Sigmoid colon (tissue), 7 donors: ENCODE results near the gene GRIN2A. TPM values are rescaled to one million over a fixed set of nuclear protein-coding genes. Genes with fewer than 3 reads are reported as not detected.

Experiments used
- DNase-seq: peaks from one replicate; pipeline ENCODE4 v3.0.0-alpha.2; 2019
- H3K27ac ChIP-seq, 4 donors: fragments of 200-600 bp; sonication (generic); one replicate each; pipeline ENCODE4 v1.5.1; 2016 to 2019; ENCODE audit warnings: mild to moderate bottlenecking in 1 of 4
- H3K27me3 ChIP-seq, 3 donors: fragments of 200-600 bp; sonication (generic); one replicate each; pipeline ENCODE4 v1.5.1; 2019; ENCODE audit warnings: mild to moderate bottlenecking in 1 of 3
- H3K36me3 ChIP-seq, 4 donors: fragments of 200-600 bp; sonication (generic); one replicate each; pipeline ENCODE4 v1.5.1; 2016 to 2019
- H3K4me1 ChIP-seq, 4 donors: fragments of 200-600 bp; sonication (generic); one replicate each; pipeline ENCODE4 v1.5.1; 2017 to 2019
- H3K4me3 ChIP-seq, 4 donors: fragments of 200-600 bp; sonication (generic); one replicate each; pipeline ENCODE4 v1.5.1; 2017 to 2019; ENCODE audit warnings: mild to moderate bottlenecking in 2 of 4, moderate library complexity in 1 of 4
- H3K9me3 ChIP-seq, 4 donors: fragments of 200-600 bp in 3 of 4; sonication (generic) in 3 of 4; one replicate each; pipeline versions ENCODE4 v1.5.1 to v1.6.1; 2013 to 2019
- EP300 ChIP-seq, 4 donors: sonication (generic); formaldehyde crosslinking; IDR thresholded peaks; one replicate each; pipeline ENCODE4 v1.6.1; 2017; ENCODE audit warnings: antibody characterized with exemption in 4 of 4
- POLR2A ChIP-seq, 2 donors: fragments of 450-650 bp; IDR thresholded peaks; one replicate each; pipeline ENCODE4 v1.6.1; 2016; ENCODE audit warnings: antibody characterized with exemption in 2 of 2, mild to moderate bottlenecking in 2 of 2, moderate library complexity in 2 of 2
- POLR2AphosphoS5 ChIP-seq, 4 donors: sonication (generic); formaldehyde crosslinking; IDR thresholded peaks; one replicate each; pipeline ENCODE4 v1.6.1; 2017; ENCODE audit warnings: antibody characterized with exemption in 4 of 4
- WGBS, 2 donors: extraction: QIAGEN DNeasy Blood & Tissue Kit; methylation state at CpG; one replicate each; pipeline ENCODE4 v1.1.7; 2013; 5-methylcytosine and 5-hydroxymethylcytosine counted together
- intact Hi-C: fragments of 100-400 bp; cut with DNase I; formaldehyde crosslinking; loops from one replicate; pipeline ENCODE4 v1.15.1; 2023
- polyA plus RNA-seq, 3 donors: library from polyadenylated mRNA; stranded (reverse); fragments of 200-250 nt; gene quantifications; one replicate each; pipeline ENCODE4 v1.2.3, GENCODE V29; 2013
- total RNA-seq, 4 donors: library from RNA; depleted of rRNA; stranded (reverse); fragments of >200 nt; gene quantifications; one replicate each; pipeline ENCODE4 v1.1.0, GENCODE V29; 2016
- TF ChIP-seq, protein P1 (sequence below), 4 experiments: fragments of 450-650 bp in 3 of 4; fragments of 200-600 bp in 1 of 4; IDR thresholded peaks; one replicate each; pipeline ENCODE4 v1.5.1; 2016 to 2019; ENCODE audit warnings: antibody characterized with exemption in 4 of 4, mild to moderate bottlenecking in 3 of 4, moderate library complexity in 2 of 4
- donor health status: healthy with polysubstance abuse.
- donor health status: Bipolar disorder and iron deficiency.
- donor health status: healthy.

GRIN2A gene
- total and polyA plus RNA-seq, 7 donors, result under 0.01 to 0.36 (median 0.09) TPM

DNA sequence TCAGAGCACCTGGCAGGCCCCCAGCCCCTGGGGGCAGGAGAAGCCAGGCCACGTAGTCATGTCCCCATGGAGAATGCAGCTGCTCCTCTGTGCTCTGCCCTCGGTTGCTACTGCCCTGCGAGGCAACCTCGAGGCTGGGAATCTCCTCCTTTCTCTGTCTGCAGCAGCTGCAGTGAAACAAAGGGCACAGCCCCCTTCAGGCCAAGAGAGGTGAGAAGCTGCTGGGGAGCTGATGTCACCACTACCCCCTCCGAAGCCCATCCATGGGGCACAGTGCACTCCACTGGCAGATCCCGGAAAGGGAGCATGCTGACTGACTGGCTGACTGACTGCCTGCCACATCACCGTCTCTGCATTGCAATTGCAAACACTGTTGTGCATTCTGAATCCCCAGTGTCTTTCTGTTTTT, 103.7 kb downstream of the GRIN2A start:
- DNase-seq, result no peak
- intact Hi-C loops, result no loop called here
- peaks cover 0 to 23% (median 21%) of the 10 kb centered on the region in 4 donors for H3K4me1 ChIP-seq
- H3K9me3 ChIP-seq, result no peaks in the 10 kb centered on the region
- no peak overlapping the region for H3K4me3 ChIP-seq
- no peak overlapping the region for H3K27ac ChIP-seq
- WGBS, 2 donors, result 57 to 59% methylated on average over 7 of the region's 7 CpGs
- H3K27me3 ChIP-seq, result no peaks in the 10 kb centered on the region
- TF ChIP-seq EP300 (IDR thresholded peaks at IDR 0.05) (no peak), POLR2AphosphoS5 (IDR thresholded peaks at IDR 0.05) (no peak), POLR2A (IDR thresholded peaks at IDR 0.05) (no peak)
- no peaks in the 10 kb centered on the region for H3K36me3 ChIP-seq

DNA sequence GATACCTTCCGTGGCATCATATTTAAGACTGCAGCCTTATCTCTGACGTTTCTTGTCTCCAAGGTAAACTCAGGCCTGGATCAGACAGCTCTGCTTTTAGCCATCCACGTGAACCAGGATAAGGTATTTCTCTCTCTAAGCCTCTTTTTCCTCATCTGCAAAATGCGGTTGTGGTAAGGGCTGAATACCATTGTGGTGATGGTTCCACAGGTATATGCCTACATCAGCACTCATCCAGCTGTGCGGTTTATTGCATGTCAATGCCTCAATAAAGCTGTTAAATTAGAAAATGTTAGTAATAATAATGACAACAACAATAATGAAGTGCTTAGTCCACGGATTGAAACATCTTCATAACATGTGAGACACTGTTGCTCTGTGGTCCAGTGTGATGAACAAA, 104.4 kb downstream of the GRIN2A start:
- no peak overlapping the region for H3K4me3 ChIP-seq
- 69 to 82% methylated on average over 6 of the region's 6 CpGs for WGBS, 2 donors
- intact Hi-C loops, result no loop called here
- H3K9me3 ChIP-seq, result no peaks in the 10 kb centered on the region
- peaks cover 0 to 23% (median 21%) of the 10 kb centered on the region in 4 donors for H3K4me1 ChIP-seq
- no peak for DNase-seq
- H3K27ac ChIP-seq, result no peak overlapping the region
- no peaks in the 10 kb centered on the region for H3K27me3 ChIP-seq
- TF ChIP-seq POLR2A (IDR thresholded peaks at IDR 0.05), result no peak
- TF ChIP-seq POLR2AphosphoS5 (IDR thresholded peaks at IDR 0.05), result no peak
- TF ChIP-seq EP300 (IDR thresholded peaks at IDR 0.05), result no peak
- H3K36me3 ChIP-seq, result no peaks in the 10 kb centered on the region

DNA sequence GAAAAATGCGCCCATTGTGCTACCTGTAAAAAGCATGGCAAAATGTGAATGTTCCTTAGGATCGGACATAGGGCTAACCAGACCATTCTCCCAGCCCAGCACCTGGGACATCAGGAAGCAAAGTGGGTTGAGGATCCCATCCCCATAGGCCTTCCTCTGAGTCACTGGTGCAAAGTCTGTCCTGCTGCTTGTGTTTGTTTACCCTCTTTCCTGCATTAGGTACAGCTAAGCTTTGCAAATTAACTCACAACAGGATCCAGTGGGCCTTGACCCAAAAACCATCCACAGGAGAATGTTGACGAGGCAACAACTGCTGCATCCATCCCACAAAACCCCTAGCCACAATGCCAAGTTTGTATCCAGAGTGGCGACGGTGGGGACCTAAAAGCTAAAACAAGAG, 106.2 kb downstream of the GRIN2A start:
- DNase-seq, result no peak
- Histone ChIP-seq H3K27ac (no peak overlapping the region), H3K27me3 (no peaks in the 10 kb centered on the region), H3K4me1 (peaks cover 0 to 18% (median 16%) of the 10 kb centered on the region in 4 donors), H3K4me3 (no peak overlapping the region), H3K36me3 (no peaks in the 10 kb centered on the region), H3K9me3 (no peaks in the 10 kb centered on the region)
- 88 to 89% methylated on average over 5 of the region's 5 CpGs for WGBS, 2 donors
- TF ChIP-seq POLR2AphosphoS5 (IDR thresholded peaks at IDR 0.05) (no peak), POLR2A (IDR thresholded peaks at IDR 0.05) (no peak), EP300 (IDR thresholded peaks at IDR 0.05) (no peak)
- TF ChIP-seq, protein P1, sequence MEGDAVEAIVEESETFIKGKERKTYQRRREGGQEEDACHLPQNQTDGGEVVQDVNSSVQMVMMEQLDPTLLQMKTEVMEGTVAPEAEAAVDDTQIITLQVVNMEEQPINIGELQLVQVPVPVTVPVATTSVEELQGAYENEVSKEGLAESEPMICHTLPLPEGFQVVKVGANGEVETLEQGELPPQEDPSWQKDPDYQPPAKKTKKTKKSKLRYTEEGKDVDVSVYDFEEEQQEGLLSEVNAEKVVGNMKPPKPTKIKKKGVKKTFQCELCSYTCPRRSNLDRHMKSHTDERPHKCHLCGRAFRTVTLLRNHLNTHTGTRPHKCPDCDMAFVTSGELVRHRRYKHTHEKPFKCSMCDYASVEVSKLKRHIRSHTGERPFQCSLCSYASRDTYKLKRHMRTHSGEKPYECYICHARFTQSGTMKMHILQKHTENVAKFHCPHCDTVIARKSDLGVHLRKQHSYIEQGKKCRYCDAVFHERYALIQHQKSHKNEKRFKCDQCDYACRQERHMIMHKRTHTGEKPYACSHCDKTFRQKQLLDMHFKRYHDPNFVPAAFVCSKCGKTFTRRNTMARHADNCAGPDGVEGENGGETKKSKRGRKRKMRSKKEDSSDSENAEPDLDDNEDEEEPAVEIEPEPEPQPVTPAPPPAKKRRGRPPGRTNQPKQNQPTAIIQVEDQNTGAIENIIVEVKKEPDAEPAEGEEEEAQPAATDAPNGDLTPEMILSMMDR (IDR thresholded peaks at IDR 0.05), result no peak
- intact Hi-C loops, result no loop called here

DNA sequence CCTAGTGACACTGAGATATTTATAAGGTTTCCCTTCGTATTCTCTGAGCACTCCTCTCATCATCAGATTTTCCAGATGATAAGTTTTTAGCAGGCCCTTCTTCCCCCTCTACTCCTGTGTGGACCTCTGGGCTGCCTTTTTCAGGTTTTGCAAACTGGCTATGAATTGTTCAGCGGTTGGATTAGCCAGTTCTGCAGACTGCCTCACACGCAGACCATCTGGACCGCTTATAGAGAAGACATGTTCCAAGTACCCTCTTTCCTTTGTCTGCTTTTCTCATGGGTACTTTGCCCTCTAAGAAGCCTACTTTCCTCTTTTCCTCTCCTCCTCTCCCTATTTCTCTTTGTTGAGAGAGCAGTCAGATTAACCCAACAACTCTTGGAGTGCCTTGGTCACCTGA, 111.6 kb downstream of the GRIN2A start:
- TF ChIP-seq POLR2AphosphoS5 (IDR thresholded peaks at IDR 0.05), result no peak
- Histone ChIP-seq H3K36me3 (no peaks in the 10 kb centered on the region), H3K27ac (no peak overlapping the region), H3K4me3 (no peak overlapping the region), H3K4me1 (no peaks in the 10 kb centered on the region), H3K27me3 (no peaks in the 10 kb centered on the region), H3K9me3 (no peaks in the 10 kb centered on the region)
- 88 to 93% methylated on average over 4 of the region's 4 CpGs for WGBS, 2 donors
- intact Hi-C loops, result no loop called here
- DNase-seq, result no peak

DNA sequence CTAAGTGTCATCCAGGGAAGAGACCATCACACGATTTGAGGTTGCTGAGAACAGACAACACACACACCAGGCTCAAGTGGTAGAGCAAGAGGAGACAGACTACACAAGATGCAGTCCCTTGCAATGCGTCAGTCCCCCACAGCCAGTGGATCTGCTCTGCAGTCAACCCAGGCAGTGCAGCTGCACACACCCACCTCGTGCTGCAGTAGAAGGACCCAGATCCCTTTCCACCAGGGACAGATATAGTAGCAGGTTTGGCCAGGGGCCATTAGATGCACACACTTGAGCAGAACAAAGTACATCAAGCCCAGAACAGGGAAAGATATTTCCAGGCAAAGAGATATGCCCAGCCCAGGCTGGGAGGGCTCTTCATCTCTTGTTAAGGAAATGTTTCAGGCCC, 112.9 kb downstream of the GRIN2A start:
- Histone ChIP-seq H3K36me3 (no peaks in the 10 kb centered on the region), H3K4me3 (no peak overlapping the region), H3K4me1 (no peaks in the 10 kb centered on the region), H3K27ac (no peak overlapping the region), H3K27me3 (no peaks in the 10 kb centered on the region), H3K9me3 (no peaks in the 10 kb centered on the region)
- WGBS, 2 donors, result 47 to 68% methylated on average over 3 of the region's 3 CpGs
- no peak for DNase-seq
- TF ChIP-seq EP300 (IDR thresholded peaks at IDR 0.05) (no peak), POLR2AphosphoS5 (IDR thresholded peaks at IDR 0.05) (no peak), POLR2A (IDR thresholded peaks at IDR 0.05) (no peak)
- TF ChIP-seq, protein P1 (IDR thresholded peaks at IDR 0.05), result no peak
- intact Hi-C loops, result no loop called here

DNA sequence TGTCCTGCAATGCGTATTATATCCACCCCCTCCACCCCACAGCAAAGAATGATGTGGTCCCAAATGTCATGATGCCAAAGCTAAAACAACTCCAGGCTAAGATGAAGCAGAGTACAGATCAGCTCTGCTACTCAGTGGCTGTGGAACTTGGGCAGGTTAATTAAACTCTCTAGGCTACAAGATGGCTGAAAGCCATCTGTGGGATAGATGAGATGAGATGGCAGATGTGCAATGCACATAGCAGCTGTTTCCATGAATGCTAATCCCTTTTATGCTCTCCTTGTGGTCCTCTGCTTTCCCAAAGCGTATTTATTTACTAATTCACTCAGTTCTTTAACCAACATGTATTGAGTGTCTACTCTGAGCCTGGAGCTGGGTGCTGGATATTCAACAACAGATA, 114.4 kb downstream of the GRIN2A start:
- DNase-seq, result no peak

More for the DNA sequence above, 114.4 kb downstream of the GRIN2A start:
- Histone ChIP-seq H3K4me1 (no peaks in the 10 kb centered on the region), H3K27me3 (no peaks in the 10 kb centered on the region), H3K27ac (no peak overlapping the region), H3K9me3 (no peaks in the 10 kb centered on the region), H3K4me3 (no peak overlapping the region), H3K36me3 (no peaks in the 10 kb centered on the region)
- intact Hi-C loops, result no loop called here
- WGBS, 2 donors, result 40 to 59% methylated on average over 2 of the region's 2 CpGs
- no peak for TF ChIP-seq POLR2AphosphoS5 (IDR thresholded peaks at IDR 0.05)
- TF ChIP-seq, protein P1 (IDR thresholded peaks at IDR 0.05), result no peak
- no peak for TF ChIP-seq POLR2A (IDR thresholded peaks at IDR 0.05)
- TF ChIP-seq EP300 (IDR thresholded peaks at IDR 0.05), result no peak
